SJSA1 (cell line): Measurements from ENCODE around the gene GPAT3. TPM values are rescaled to one million over a fixed set of nuclear protein-coding genes. Genes with fewer than 3 reads are reported as not detected.
A peak's percentile ranks its signal among the peaks of the same experiment; 100 is the strongest.

ENCODE experiments used
- DNase-seq, 2 experiments: peaks; one replicate each; pipeline ENCODE4 v3.0.0-alpha.2; 2015 to 2020; ENCODE audit warnings: low spot score in 2 of 2, low read depth in 1 of 2
- H3K27ac ChIP-seq: fragments of 250-450 bp; sonication (Bioruptor Pico); 2 replicates; pipeline ENCODE4 v1.5.1; 2020; ENCODE audit warnings: mild to moderate bottlenecking, moderate library complexity
- H3K27me3 ChIP-seq: fragments of 250-450 bp; sonication (Bioruptor Pico); replicated peaks from 2 replicates; pipeline ENCODE4 v1.5.1; 2020; ENCODE audit warnings: mild to moderate bottlenecking, moderate library complexity
- H3K36me3 ChIP-seq: fragments of 250-450 bp; sonication (Bioruptor Pico); 2 replicates; pipeline ENCODE4 v1.5.1; 2020; ENCODE audit warnings: mild to moderate bottlenecking
- H3K4me1 ChIP-seq: fragments of 250-450 bp; sonication (Bioruptor Pico); replicated peaks from 2 replicates; pipeline ENCODE4 v1.6.1; 2021; ENCODE audit warnings: mild to moderate bottlenecking
- H3K4me3 ChIP-seq: fragments of 250-450 bp; sonication (Bioruptor Pico); 2 replicates; pipeline ENCODE4 v1.5.1; 2020; ENCODE audit warnings: mild to moderate bottlenecking
- H3K9me3 ChIP-seq: fragments of 250-450 bp; sonication (Bioruptor Pico); replicated peaks from 2 replicates; pipeline ENCODE4 v1.5.1; 2020; ENCODE audit warnings: mild to moderate bottlenecking
- total RNA-seq: library from RNA; depleted of rRNA; stranded (reverse); fragments of >200 nt; shearing (Covaris generic); gene quantifications from 2 replicates; pipeline ENCODE4 v1.2.3, GENCODE V29; 2014

GPAT3 gene
- total RNA-seq, 1 experiment from 2014 or later, result 8.9 TPM

DNA sequence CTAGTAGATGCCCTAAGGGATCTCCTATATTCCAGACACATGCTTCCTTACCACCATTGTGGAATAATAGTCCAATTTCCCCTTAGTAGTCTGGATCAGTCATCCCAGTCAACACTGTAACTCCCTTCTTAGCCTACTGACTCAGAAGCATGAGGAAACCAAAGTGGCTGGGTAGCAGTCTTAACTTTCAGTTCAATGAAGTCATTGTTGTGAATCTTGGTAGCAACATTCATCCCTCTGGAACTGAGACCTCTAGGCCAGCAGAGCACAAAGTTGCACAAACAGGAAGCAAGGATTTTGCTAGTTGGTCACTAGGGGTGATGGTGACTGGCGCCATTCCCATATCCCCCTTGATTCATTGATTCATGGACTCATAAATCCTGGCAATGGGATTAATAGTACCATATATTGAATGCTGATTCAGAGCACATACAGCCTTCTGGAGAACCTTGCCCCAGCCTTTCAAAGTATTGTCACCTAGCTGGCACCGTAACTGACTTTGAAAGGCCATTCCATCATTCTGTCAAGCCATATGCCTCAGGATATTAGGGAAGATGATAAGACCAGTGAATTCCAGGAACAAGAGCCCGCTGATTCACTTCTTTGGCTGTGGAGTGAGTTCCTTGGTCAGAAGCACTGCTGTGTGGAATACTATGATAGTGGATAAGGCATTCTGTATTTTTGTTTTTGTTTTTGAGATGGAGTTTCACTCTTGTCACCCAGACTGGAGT is 19.7 kb upstream of the GPAT3 start:
- no peaks in the 10 kb centered on the region for H3K4me1 ChIP-seq
- no peak for DNase-seq
- no peaks in the 10 kb centered on the region for H3K27me3 ChIP-seq
- H3K9me3 ChIP-seq, result no peaks in the 10 kb centered on the region
- no peak overlapping the region for H3K27ac ChIP-seq
- no peaks in the 10 kb centered on the region for H3K36me3 ChIP-seq
- H3K4me3 ChIP-seq, result no peak overlapping the region

DNA sequence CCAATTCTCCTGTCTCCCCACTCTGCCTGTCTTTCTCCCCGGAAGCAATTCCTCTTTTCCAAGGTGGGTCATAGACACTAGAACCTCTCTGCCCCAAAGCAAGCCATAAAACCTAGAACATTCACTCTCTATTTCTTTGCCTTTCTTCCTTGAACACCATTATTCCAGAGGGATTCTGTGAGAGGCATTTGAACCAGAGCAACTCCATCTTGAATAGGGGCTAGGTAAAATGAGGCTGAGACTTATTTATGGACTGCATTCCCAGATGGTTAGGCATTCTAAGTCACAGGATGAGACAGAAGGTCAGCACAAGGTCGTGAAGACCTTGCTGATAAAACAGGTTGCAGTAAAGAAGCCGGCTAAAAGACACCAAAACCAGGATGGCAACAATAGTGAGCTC is 13.7 kb upstream of the GPAT3 start:
- no peak for DNase-seq
- Histone ChIP-seq H3K4me3 (no peak overlapping the region), H3K9me3 (peaks cover 3% of the 10 kb centered on the region; the same call in 1 of the 2 replicates), H3K36me3 (no peaks in the 10 kb centered on the region), H3K4me1 (no peaks in the 10 kb centered on the region), H3K27me3 (no peaks in the 10 kb centered on the region), H3K27ac (no peak overlapping the region)

DNA sequence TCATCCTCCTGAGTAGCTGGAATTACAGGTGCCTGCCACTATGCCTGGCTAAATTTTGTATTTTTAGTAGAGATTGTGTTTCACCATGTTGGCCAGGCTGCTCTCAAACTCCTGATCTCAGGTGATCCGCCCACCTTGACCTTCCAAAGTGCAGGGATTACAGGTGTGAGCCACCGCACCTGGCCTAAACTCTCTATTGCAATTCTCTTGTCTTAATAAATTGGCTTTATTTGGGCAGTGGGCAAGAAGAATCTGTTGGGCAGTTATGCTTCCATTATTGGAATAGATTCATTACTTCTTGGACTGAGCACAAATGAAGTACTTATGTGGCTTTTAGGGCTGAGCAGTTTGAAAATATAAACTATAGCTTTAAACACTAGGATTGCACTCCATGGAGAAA is 8.2 kb upstream of the GPAT3 start:
- H3K4me1 ChIP-seq, result no peaks in the 10 kb centered on the region
- peaks cover 3% of the 10 kb centered on the region for H3K9me3 ChIP-seq
- no peaks in the 10 kb centered on the region for H3K27me3 ChIP-seq
- no peaks in the 10 kb centered on the region for H3K36me3 ChIP-seq
- H3K4me3 ChIP-seq, result no peak overlapping the region
- no peak overlapping the region for H3K27ac ChIP-seq
- DNase-seq, result no peak

DNA sequence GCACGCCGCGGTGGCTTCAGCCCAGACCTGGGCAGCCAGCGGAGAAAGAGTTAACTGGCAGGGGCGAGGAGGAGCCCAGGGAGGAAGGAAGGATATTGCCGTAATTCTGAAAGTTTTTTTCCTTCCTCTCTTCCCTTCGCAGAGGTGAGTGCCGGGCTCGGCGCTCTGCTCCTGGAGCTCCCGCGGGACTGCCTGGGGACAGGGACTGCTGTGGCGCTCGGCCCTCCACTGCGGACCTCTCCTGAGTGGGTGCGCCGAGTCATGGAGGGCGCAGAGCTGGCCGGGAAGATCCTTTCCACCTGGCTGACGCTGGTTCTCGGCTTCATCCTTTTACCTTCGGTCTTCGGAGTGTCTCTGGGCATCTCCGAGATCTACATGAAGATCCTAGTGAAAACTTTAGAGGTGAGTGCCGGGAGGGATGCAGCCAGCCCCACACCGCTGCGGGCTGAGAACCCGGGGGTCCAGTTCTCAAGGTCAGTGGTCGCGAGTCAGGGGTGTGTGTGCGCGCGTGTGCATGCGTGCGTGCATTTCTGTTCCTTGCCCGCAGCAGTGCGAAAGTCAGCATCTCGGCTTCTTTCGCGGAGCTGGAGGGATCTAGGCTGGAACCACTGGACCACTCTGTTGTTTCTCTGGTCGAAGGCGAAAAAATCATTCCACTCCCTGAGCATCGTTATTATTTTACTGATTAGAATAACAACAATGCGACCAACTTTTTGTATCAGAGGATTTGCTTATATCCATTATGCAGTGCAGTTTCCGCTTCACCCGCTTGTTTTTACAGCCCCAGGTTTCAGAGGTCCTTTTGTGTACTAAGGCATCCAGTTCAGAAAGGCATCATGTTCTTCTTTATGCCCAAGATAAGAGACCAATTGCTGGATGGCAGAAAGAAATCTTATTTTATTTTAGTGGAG is 709 bp downstream of the GPAT3 start:
- no peaks in the 10 kb centered on the region for H3K36me3 ChIP-seq
- H3K27me3 ChIP-seq, result no peaks in the 10 kb centered on the region
- no peak overlapping the region for H3K27ac ChIP-seq
- no peaks in the 10 kb centered on the region for H3K9me3 ChIP-seq
- H3K4me3 ChIP-seq, result peak overlapping the region; percentile 57
- no peak for DNase-seq
- H3K4me1 ChIP-seq, result peaks cover 16% of the 10 kb centered on the region

DNA sequence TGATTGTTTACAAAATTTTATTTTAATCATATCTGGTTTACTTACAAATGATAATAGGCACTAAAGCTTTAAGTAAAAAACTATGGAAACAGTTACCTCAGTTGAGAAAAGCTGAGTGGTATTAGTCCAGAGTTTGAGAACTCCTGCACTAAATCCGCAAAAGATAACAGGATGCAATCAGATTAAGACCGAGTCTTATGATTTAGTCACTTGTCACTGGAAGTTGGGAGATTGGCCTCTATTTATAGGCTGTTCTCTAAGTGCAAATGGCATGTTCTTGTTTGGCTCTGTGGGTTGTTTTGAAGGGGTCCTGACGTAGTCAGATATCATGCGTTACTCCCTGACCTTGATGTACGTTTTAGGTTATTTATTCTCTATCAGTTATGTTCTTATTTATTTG is 6.3 kb downstream of the GPAT3 start:
- no peaks in the 10 kb centered on the region for H3K27me3 ChIP-seq
- H3K4me3 ChIP-seq, result no peak overlapping the region
- no peak overlapping the region for H3K27ac ChIP-seq
- no peak for DNase-seq
- H3K9me3 ChIP-seq, result no peaks in the 10 kb centered on the region
- H3K4me1 ChIP-seq, result peaks cover 3% of the 10 kb centered on the region; the same call in 1 of the 2 replicates
- H3K36me3 ChIP-seq, result no peaks in the 10 kb centered on the region

DNA sequence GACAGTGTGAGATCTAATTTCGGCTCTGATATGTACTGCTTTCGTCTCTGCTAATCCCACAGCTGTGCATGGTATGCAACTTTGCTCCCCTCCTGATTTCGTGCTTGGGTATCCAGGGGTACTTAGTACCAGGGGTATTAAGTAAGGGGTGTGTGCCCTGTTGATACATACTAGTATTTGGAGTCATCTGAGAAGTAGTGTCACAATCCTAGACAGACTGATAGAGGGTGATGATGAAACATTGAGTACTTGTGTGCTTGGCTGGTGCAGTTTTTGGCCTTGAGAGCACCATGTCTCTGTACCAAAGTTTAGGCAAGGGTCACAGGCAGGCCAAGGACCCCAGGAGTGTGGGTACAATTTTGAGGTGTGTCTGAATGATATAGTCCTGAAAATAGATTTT is 10.9 kb downstream of the GPAT3 start:
- H3K9me3 ChIP-seq, result no peaks in the 10 kb centered on the region
- no peaks in the 10 kb centered on the region for H3K36me3 ChIP-seq
- H3K27ac ChIP-seq, result no peak overlapping the region
- H3K4me3 ChIP-seq, result no peak overlapping the region
- DNase-seq, result no peak
- no peaks in the 10 kb centered on the region for H3K27me3 ChIP-seq
- peaks cover 16% of the 10 kb centered on the region for H3K4me1 ChIP-seq

DNA sequence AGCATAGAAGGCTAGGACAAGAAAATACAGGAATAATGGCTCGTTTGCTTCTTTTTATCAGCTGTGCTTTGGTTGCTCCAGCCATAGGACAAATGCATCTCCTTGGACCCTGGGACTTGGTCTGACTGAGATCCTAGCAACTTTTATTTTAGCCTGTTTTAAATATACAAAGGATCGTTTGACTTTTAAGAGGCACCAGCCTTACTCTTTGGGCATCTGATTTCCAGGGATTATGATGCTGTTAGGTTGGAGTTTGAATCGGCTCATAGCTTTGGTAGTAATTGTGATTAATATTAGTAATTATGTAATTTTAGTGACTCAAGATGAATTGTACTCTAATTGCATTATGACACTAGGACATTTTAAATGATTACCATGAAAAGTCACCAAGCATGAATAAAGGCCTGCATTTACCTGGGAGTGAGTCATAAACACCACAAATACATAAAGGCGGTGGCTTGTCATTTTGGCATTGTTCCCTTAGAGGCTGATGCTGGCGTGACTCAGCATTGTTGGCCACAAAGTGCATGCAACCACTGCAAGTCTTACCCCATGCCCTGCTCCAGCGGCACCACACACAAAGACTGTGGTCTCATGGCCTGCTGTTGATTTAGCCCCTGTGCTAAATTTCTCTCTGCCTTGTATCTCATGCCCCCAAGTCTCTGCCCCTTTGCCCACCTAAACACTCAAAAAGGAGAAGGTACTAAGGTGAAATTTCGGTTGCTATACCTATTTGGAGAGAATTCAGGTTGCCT is 12.4 kb downstream of the GPAT3 start:
- Histone ChIP-seq H3K27me3 (no peaks in the 10 kb centered on the region), H3K4me3 (no peak overlapping the region), H3K9me3 (no peaks in the 10 kb centered on the region), H3K27ac (peak overlapping the region; percentile 81), H3K36me3 (no peaks in the 10 kb centered on the region), H3K4me1 (peaks cover 31% of the 10 kb centered on the region)
- peak; percentile 81 to 93 for DNase-seq

DNA sequence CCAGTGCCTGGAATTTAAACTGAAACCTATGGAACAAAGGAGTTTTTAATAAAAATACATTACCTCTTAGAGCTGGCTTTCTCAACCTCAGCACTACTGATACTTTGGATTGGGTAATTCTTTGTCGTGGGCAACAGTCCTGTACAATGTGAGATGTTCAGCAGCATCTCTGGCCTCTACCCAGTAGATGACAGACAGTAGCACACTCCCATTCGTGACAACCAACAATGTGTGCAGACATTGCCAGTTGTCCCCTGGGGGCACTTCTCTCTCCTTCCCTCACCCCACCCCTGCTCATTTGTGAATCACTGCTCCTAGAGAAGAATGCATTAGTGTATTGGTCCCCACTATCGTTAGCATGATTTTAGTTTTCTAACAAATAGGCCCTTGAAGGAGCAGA is 16.2 kb downstream of the GPAT3 start:
- no peak overlapping the region for H3K4me3 ChIP-seq
- peak; percentile 61 to 71 for DNase-seq

DNA sequence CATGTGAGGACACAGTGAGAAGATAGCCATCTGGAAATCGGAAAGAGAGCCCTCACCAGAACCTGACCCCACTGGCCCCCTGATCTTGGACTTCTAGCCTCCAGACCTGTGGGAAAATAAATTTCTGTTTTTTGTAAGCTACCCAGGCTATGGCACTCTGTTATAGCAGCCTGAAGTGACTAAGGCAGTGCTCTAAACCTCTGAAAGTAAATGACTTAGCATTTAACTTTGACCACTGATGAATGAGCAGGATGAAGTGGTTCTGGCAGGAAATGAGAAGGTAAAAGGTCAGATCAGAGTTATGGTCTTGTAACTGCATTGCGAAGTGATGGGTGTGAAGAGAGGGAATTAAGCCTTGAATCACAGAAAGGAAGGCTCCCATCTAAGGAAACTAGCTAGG is 17.0 kb downstream of the GPAT3 start:
- H3K36me3 ChIP-seq, result no peaks in the 10 kb centered on the region
- no peaks in the 10 kb centered on the region for H3K9me3 ChIP-seq
- H3K4me1 ChIP-seq, result peaks cover 30% of the 10 kb centered on the region
- no peaks in the 10 kb centered on the region for H3K27me3 ChIP-seq
- no peak overlapping the region for H3K27ac ChIP-seq
- DNase-seq, result peak in 1 of 2 experiments; percentile 18
- no peak overlapping the region for H3K4me3 ChIP-seq

More for the DNA sequence above, 16.2 kb downstream of the GPAT3 start:
- Histone ChIP-seq H3K36me3 (no peaks in the 10 kb centered on the region), H3K27me3 (no peaks in the 10 kb centered on the region), H3K27ac (peak overlapping the region; percentile 40), H3K9me3 (no peaks in the 10 kb centered on the region), H3K4me1 (peaks cover 32% of the 10 kb centered on the region)

DNA sequence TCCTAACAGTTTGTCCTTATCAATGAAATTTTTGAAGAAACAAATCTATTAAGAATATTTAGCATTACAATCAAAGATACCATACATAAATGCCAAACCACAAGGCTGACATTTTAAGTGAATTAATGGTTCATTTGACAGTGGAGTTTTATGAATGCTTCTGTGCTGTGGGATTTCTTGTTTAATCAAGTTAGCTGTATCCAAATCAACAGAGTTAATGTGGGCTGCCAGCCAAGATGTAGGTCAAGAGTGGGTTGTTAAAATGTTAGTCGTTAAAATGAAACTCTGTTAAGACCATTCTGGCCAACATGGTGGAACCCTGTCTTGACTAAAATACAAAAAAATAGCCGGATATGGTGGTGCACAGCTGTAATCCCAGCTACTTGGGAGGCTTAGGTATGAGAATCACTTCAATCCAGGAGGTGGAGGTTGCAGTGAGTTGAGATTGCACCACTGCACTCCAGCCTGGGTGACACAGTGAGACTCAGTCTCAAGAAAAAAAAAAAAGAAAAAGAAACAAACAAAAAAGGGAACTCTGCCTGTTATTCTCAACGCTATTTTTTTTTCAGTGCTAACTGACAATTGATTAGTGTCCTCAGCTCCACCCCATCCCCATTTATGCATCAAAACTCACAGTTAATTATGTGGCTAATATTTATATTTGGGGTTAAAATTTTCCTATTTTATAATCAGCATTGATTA is 20.2 kb downstream of the GPAT3 start:
- H3K4me3 ChIP-seq, result no peak overlapping the region
- H3K9me3 ChIP-seq, result no peaks in the 10 kb centered on the region
- no peaks in the 10 kb centered on the region for H3K27me3 ChIP-seq
- peaks cover 22% of the 10 kb centered on the region for H3K4me1 ChIP-seq
- no peak for DNase-seq
- H3K27ac ChIP-seq, result no peak overlapping the region
- no peaks in the 10 kb centered on the region for H3K36me3 ChIP-seq

DNA sequence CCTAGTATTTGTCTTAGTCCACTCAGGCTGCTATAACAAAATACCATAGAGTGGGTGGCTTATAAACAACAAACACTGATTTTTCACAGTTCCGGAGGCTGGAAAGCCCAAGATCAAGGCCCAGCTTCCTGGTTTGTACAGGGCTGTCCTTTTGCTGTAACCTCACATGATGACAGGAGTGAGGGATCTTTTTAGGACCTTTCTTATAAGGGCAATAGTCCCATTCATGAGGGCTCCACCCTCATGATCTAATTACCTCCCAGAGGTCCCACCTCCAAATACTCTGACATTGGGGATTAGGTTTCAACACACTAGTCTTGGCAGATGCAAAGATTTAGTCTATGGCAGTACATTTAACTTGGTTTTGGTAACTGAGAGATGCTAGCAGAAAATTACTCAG is 20.9 kb downstream of the GPAT3 start:
- Histone ChIP-seq H3K27me3 (no peaks in the 10 kb centered on the region), H3K4me1 (peaks cover 20% of the 10 kb centered on the region), H3K27ac (no peak overlapping the region), H3K4me3 (no peak overlapping the region), H3K9me3 (no peaks in the 10 kb centered on the region), H3K36me3 (no peaks in the 10 kb centered on the region)
- no peak for DNase-seq

DNA sequence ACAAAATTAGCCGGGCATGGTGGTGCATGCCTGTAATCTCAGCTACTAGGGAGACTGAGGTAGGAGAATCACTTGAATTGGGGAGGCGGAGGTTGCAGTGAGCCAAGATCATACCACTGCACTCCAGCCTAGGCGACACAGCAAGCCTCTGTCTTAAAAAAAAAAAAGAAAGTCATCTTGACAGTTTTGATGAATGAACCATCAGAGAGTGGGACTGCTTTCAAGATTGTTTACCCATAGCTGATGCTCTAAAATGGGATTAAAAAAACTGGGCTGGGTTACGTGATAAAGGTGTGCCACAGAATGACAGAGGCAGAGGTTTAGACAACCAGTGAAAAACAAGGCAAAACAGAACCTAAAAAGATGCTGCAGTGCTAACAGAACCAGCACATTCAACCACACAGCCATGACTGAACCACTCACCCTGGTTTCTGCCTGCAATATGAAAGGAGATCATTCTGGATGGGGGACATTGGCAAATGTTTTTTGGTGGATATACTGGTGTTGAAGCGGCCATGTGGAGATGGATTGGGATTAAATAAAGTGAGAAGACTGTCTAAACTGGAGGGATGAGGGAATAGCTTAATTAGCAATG is 22.2 kb downstream of the GPAT3 start:
- Histone ChIP-seq H3K9me3 (no peaks in the 10 kb centered on the region), H3K27ac (no peak overlapping the region)
- no peak for DNase-seq

DNA sequence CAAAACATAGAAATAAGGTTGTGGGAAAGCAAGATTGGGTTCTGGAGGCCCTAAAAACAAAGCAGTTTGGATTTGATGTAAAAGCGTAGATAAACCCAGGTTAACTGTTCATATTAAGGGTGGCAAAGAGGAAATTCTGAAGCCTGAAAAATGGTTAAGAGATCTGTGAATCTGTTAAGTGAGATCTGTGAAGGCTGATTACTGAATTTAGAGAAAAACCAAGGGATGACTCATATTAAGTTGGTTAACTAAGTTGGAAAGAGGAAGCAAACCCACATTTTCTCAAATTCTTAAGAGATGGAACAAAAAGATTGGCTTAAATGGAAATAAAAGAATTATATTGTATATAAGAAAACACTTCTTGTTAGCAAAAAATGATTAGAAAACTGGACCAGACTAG is 22.8 kb downstream of the GPAT3 start:
- Histone ChIP-seq H3K27ac (no peak overlapping the region), H3K9me3 (no peaks in the 10 kb centered on the region), H3K36me3 (no peaks in the 10 kb centered on the region), H3K4me3 (no peak overlapping the region), H3K27me3 (no peaks in the 10 kb centered on the region), H3K4me1 (peaks cover 5% of the 10 kb centered on the region)
- no peak for DNase-seq

More for the DNA sequence above, 22.2 kb downstream of the GPAT3 start:
- no peaks in the 10 kb centered on the region for H3K36me3 ChIP-seq
- no peaks in the 10 kb centered on the region for H3K27me3 ChIP-seq
- peaks cover 7% of the 10 kb centered on the region for H3K4me1 ChIP-seq
- no peak overlapping the region for H3K4me3 ChIP-seq
